ENCODE measurements around the gene SLC5A7. TPM values are rescaled to one million over a fixed set of nuclear protein-coding genes. Genes with fewer than 3 reads are reported as not detected.

The SLC5A7 gene
- 0.03 TPM in 1 of 2 replicates, not detected in the other for total RNA-seq (2014; rRNA removed; shearing (Covaris generic))

- Histone ChIP-seq H3K27me3 (ENCODE audit: control insufficient read depth, insufficient read depth, low read length) (peaks cover 28% of the 10 kb centered on the region), H3K4me3 (ENCODE audit: insufficient read depth, low read depth, low read length) (peak within 1 kb of the TSS; percentile 49), H3K36me3 (replicated peaks; ENCODE audit: control insufficient read depth, insufficient read depth, low read length) (no peaks in the 10 kb centered on the region)
- DNase-seq: peak; percentile 65
These were observed at the start of gene SLC5A7 for GRCh38 chr2:107986278-107987217. Gene SLC5A7, plus strand, starts transcription at chr2:107986524. Its CDS starts 1,632 bp downstream, at chr2:107988156.

DNA sequence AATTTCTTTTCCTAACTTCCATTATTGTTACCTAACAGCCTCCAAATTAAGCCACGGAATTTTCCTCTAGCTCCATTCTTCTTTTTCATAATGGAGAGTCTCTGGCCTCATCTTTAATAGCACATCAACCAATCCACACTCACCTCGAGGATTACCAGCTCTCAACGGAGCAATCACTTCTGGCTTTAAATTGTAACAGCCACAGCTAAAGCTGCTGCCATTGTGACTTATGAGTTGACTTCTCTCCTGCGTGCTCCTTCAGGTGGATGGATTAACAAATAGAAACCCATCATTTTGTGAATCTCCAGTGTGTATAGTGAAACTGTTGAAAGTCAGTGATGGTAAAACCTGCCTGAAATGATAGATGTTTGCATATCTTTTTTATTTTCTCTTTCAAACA lies 24.9 kb upstream of the SLC5A7 start:
- no peak for DNase-seq
- Histone ChIP-seq H3K36me3 (replicated peaks; ENCODE audit: control insufficient read depth, insufficient read depth, low read length) (no peaks in the 10 kb centered on the region), H3K4me3 (ENCODE audit: insufficient read depth, low read depth, low read length) (no peak overlapping the region), H3K27me3 (ENCODE audit: control insufficient read depth, insufficient read depth, low read length) (no peaks in the 10 kb centered on the region)

- Histone ChIP-seq H3K4me3 (ENCODE audit: insufficient read depth, low read depth, low read length) (no peak overlapping the region), H3K36me3 (replicated peaks; ENCODE audit: control insufficient read depth, insufficient read depth, low read length) (no peaks in the 10 kb centered on the region), H3K27me3 (ENCODE audit: control insufficient read depth, insufficient read depth, low read length) (no peaks in the 10 kb centered on the region)
- no peak for DNase-seq
These were observed 22.1 kb upstream of the SLC5A7 start for GRCh38 chr2:107964185-107964584.

DNA sequence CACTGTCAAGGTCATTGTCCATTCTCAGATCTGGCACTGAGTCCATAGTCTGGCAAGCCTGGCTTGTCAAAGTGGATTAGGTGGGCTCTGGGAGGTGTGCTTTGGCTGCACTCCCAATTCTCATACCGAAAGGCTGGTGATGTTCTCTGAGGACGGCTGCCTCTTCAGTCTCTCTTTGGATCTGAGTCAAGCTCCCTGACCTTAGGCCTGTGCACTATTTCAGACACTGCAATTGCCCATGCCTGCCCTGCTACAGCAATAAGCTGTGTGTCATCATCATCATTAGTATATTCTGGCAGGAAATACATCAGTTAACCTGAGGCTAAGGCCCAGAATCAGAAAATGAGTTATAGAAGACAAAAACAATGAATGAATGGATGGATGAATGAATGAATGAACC lies 1.6 kb upstream of the SLC5A7 start:
- peaks cover 28% of the 10 kb centered on the region for H3K27me3 ChIP-seq (ENCODE audit: control insufficient read depth, insufficient read depth, low read length)
- DNase-seq: no peak

DNA sequence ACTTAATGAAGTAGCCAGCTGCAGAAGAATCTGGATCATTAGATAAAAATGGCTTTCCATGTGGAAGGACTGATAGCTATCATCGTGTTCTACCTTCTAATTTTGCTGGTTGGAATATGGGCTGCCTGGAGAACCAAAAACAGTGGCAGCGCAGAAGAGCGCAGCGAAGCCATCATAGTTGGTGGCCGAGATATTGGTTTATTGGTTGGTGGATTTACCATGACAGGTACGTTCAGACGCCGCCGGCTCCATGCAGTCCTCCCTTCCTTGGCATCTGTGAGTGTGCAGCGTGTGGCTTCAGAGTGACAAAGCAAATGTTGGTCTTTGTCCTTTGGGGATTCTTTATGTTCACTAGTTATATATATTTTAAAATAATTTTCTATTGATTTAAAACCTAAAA lies 1.8 kb downstream of the SLC5A7 start:
- Histone ChIP-seq H3K4me3 (ENCODE audit: insufficient read depth, low read depth, low read length) (no peak overlapping the region), H3K36me3 (replicated peaks; ENCODE audit: control insufficient read depth, insufficient read depth, low read length) (no peaks in the 10 kb centered on the region), H3K27me3 (ENCODE audit: control insufficient read depth, insufficient read depth, low read length) (peaks cover 28% of the 10 kb centered on the region)
- no peak for DNase-seq

More for the DNA sequence above, 1.6 kb upstream of the SLC5A7 start:
- Histone ChIP-seq H3K36me3 (replicated peaks; ENCODE audit: control insufficient read depth, insufficient read depth, low read length) (no peaks in the 10 kb centered on the region), H3K4me3 (ENCODE audit: insufficient read depth, low read depth, low read length) (no peak overlapping the region)

DNA sequence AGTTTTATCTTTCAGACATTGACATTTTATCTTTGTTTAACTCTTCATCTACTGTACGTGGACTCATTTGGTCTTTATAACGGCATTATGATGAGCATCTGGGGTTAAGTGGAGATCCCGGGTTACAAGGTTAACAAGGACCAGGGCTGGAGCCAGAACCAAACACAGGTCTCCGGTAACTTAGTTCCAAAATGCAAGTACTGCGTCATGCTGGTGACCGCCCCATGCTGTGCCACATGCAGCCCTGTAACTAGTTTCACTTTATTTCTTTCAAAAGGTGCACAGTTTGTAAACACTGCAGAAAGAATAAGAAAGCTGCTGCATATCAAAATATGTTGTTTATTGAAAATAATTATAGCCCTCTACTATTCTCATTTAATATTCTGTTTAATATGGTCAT lies 3.1 kb downstream of the SLC5A7 start:
- H3K36me3 ChIP-seq (replicated peaks; ENCODE audit: control insufficient read depth, insufficient read depth, low read length): no peaks in the 10 kb centered on the region
- H3K27me3 ChIP-seq (ENCODE audit: control insufficient read depth, insufficient read depth, low read length): peaks cover 28% of the 10 kb centered on the region
- H3K4me3 ChIP-seq (ENCODE audit: insufficient read depth, low read depth, low read length): no peak overlapping the region
- peak; percentile 14 for DNase-seq

- no peak overlapping the region for H3K4me3 ChIP-seq (ENCODE audit: insufficient read depth, low read depth, low read length)
- peaks cover 24% of the 10 kb centered on the region for H3K27me3 ChIP-seq (ENCODE audit: control insufficient read depth, insufficient read depth, low read length)
- H3K36me3 ChIP-seq (replicated peaks; ENCODE audit: control insufficient read depth, insufficient read depth, low read length): no peaks in the 10 kb centered on the region
- no peak for DNase-seq
These were observed 4.4 kb downstream of the SLC5A7 start for GRCh38 chr2:107990718-107991117.

GRCh38 chr2:107992069-107992468 lies 5.7 kb downstream of the SLC5A7 start:
- H3K4me3 ChIP-seq (ENCODE audit: insufficient read depth, low read depth, low read length): no peak overlapping the region
- no peaks in the 10 kb centered on the region for H3K36me3 ChIP-seq (replicated peaks; ENCODE audit: control insufficient read depth, insufficient read depth, low read length)
- H3K27me3 ChIP-seq (ENCODE audit: control insufficient read depth, insufficient read depth, low read length): peaks cover 10% of the 10 kb centered on the region
- DNase-seq: no peak

DNA sequence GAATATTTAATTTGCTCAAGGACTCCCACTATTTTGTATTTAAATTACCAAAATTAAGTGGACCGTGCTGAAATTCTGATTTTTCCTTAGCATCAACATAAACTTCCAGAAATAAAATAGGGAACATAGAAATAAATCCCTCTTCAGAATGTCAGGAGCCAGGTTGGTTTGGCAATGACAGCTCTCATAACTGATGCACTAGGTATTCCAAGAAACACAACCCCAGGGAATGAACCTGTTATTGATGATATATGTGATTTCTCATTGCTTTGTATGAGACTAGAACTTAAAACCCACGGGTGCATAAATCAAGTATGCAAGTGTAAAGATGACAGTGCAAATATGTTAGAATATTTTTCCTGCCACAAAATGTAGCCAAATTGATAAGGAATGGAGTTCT lies 12.8 kb downstream of the SLC5A7 start:
- no peaks in the 10 kb centered on the region for H3K27me3 ChIP-seq (ENCODE audit: control insufficient read depth, insufficient read depth, low read length)
- no peak overlapping the region for H3K4me3 ChIP-seq (ENCODE audit: insufficient read depth, low read depth, low read length)
- H3K36me3 ChIP-seq (replicated peaks; ENCODE audit: control insufficient read depth, insufficient read depth, low read length): no peaks in the 10 kb centered on the region
- DNase-seq: no peak

- no peaks in the 10 kb centered on the region for H3K27me3 ChIP-seq (ENCODE audit: control insufficient read depth, insufficient read depth, low read length)
- H3K4me3 ChIP-seq (ENCODE audit: insufficient read depth, low read depth, low read length): no peak overlapping the region
- no peak for DNase-seq
- no peaks in the 10 kb centered on the region for H3K36me3 ChIP-seq (replicated peaks; ENCODE audit: control insufficient read depth, insufficient read depth, low read length)
These were observed 24.7 kb downstream of the SLC5A7 start for GRCh38 chr2:108010912-108011591.

DNA sequence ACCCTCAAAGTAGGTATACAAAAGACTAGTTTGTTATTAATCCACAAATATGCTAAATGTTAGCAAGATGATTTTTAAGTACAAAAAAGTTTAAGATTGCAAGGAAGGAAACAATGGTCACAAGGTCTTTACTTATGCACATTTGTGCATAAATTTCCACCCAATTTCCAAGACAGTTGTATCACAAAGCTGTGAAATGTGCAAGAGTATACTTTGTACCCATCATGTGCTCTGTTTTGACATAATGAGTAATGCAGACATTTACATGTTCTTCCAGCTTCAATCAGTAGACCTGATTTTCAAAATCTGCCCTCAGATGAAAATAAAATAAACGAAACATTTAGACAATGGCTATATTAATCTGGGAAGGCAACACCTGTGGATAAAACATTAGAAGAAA lies 27.0 kb downstream of the SLC5A7 start:
- H3K36me3 ChIP-seq (replicated peaks; ENCODE audit: control insufficient read depth, insufficient read depth, low read length): no peaks in the 10 kb centered on the region
- H3K4me3 ChIP-seq (ENCODE audit: insufficient read depth, low read depth, low read length): no peak overlapping the region
- no peak for DNase-seq
- no peaks in the 10 kb centered on the region for H3K27me3 ChIP-seq (ENCODE audit: control insufficient read depth, insufficient read depth, low read length)

GRCh38 chr2:108022628-108023027 lies 36.3 kb downstream of the SLC5A7 start:
- Histone ChIP-seq H3K27me3 (ENCODE audit: control insufficient read depth, insufficient read depth, low read length) (no peaks in the 10 kb centered on the region), H3K36me3 (replicated peaks; ENCODE audit: control insufficient read depth, insufficient read depth, low read length) (no peaks in the 10 kb centered on the region), H3K4me3 (ENCODE audit: insufficient read depth, low read depth, low read length) (no peak overlapping the region)
- no peak for DNase-seq

GRCh38 chr2:108023776-108024175 lies 37.5 kb downstream of the SLC5A7 start:
- DNase-seq: no peak
- Histone ChIP-seq H3K36me3 (replicated peaks; ENCODE audit: control insufficient read depth, insufficient read depth, low read length) (no peaks in the 10 kb centered on the region), H3K27me3 (ENCODE audit: control insufficient read depth, insufficient read depth, low read length) (no peaks in the 10 kb centered on the region), H3K4me3 (ENCODE audit: insufficient read depth, low read depth, low read length) (no peak overlapping the region)

- no peaks in the 10 kb centered on the region for H3K27me3 ChIP-seq (ENCODE audit: control insufficient read depth, insufficient read depth, low read length)
- DNase-seq: peak; percentile 23
- no peak overlapping the region for H3K4me3 ChIP-seq (ENCODE audit: insufficient read depth, low read depth, low read length)
- no peaks in the 10 kb centered on the region for H3K36me3 ChIP-seq (replicated peaks; ENCODE audit: control insufficient read depth, insufficient read depth, low read length)
These were observed 39.9 kb downstream of the SLC5A7 start for GRCh38 chr2:108026092-108026794.

Measured in H7 (cell line).